Left ventricle myocardium inferior (tissue), 1 donor: ENCODE results near the gene CCDC8. TPM values are rescaled to one million over a fixed set of nuclear protein-coding genes. Genes with fewer than 3 reads are reported as not detected.

Source experiments
- DNase-seq: peaks from one replicate; pipeline ENCODE4 v3.0.0-alpha.2; 2020
- H3K27ac ChIP-seq: fragments of 200-600 bp; replicated peaks from 2 replicates; pipeline ENCODE4 v1.8.0; 2021
- H3K27me3 ChIP-seq: fragments of 200-600 bp; 2 replicates; pipeline ENCODE4 v1.8.0; 2021; ENCODE audit warnings: low read depth
- H3K36me3 ChIP-seq: fragments of 200-600 bp; 2 replicates; pipeline ENCODE4 v1.8.0; 2021
- H3K4me1 ChIP-seq: fragments of 200-600 bp; 2 replicates; pipeline ENCODE4 v1.8.0; 2021
- H3K4me3 ChIP-seq: fragments of 200-600 bp; 2 replicates; pipeline ENCODE4 v1.8.0; 2021; ENCODE audit warnings: mild to moderate bottlenecking, moderate library complexity
- H3K9me3 ChIP-seq: fragments of 200-600 bp; replicated peaks from 2 replicates; pipeline ENCODE4 v1.8.0; 2021
- intact Hi-C: fragments of 100-400 bp; cut with micrococcal nuclease; formaldehyde crosslinking; loops from one replicate; pipeline ENCODE4 v1.11.0; 2022
- total RNA-seq: library from RNA; stranded (reverse); fragmentation: NEBNext Ultra II Directional; extraction: Animal tissue kit (Norgen Biotek cat#: 25700); gene quantifications from one replicate; pipeline ENCODE4 v1.2.1, GENCODE V29; 2021
- TF ChIP-seq, protein P1 (sequence below): fragments of 200-600 bp; IDR thresholded peaks from 2 replicates; pipeline ENCODE4 v1.8.0; 2021; ENCODE audit warnings: antibody characterized with exemption, mild to moderate bottlenecking, borderline replicate concordance
- donor health status: DM: no; HTN: yes; CAD: no; lungs with severe emphysema.

CCDC8 gene
- total RNA-seq, 1 donor from 2014 or later: 30.8 TPM

DNA sequence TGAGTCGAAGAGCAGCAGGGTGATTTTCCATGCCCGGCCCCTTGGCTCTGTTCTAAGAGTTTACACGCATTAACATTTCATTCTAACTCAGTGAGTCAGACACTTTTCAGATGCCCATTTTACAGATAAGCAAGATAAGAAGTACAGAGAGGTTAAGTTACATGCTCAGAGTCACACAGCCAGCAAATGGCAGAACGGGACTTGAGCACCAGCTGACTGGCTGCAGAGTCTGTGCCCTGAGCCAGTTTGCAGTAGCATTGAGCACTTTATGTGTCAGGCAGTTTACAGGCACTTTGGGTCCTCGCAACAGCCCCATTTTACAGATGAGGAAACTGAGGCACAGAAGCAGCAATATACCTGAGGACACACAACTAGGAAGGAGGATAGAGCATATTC is 19.0 kb downstream of the CCDC8 start:
- TF ChIP-seq, protein P1, sequence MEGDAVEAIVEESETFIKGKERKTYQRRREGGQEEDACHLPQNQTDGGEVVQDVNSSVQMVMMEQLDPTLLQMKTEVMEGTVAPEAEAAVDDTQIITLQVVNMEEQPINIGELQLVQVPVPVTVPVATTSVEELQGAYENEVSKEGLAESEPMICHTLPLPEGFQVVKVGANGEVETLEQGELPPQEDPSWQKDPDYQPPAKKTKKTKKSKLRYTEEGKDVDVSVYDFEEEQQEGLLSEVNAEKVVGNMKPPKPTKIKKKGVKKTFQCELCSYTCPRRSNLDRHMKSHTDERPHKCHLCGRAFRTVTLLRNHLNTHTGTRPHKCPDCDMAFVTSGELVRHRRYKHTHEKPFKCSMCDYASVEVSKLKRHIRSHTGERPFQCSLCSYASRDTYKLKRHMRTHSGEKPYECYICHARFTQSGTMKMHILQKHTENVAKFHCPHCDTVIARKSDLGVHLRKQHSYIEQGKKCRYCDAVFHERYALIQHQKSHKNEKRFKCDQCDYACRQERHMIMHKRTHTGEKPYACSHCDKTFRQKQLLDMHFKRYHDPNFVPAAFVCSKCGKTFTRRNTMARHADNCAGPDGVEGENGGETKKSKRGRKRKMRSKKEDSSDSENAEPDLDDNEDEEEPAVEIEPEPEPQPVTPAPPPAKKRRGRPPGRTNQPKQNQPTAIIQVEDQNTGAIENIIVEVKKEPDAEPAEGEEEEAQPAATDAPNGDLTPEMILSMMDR: no peak
- Histone ChIP-seq H3K27ac (no peak overlapping the region), H3K27me3 (no peaks in the 10 kb centered on the region), H3K4me1 (no peaks in the 10 kb centered on the region), H3K4me3 (no peak overlapping the region), H3K36me3 (peaks cover 28% of the 10 kb centered on the region), H3K9me3 (no peaks in the 10 kb centered on the region)
- intact Hi-C loops: loop anchor here (10.0 kb wide), 1 partner anchor 120 kb away; no protein-coding TSS in a partner anchor
- DNase-seq: no peak

DNA sequence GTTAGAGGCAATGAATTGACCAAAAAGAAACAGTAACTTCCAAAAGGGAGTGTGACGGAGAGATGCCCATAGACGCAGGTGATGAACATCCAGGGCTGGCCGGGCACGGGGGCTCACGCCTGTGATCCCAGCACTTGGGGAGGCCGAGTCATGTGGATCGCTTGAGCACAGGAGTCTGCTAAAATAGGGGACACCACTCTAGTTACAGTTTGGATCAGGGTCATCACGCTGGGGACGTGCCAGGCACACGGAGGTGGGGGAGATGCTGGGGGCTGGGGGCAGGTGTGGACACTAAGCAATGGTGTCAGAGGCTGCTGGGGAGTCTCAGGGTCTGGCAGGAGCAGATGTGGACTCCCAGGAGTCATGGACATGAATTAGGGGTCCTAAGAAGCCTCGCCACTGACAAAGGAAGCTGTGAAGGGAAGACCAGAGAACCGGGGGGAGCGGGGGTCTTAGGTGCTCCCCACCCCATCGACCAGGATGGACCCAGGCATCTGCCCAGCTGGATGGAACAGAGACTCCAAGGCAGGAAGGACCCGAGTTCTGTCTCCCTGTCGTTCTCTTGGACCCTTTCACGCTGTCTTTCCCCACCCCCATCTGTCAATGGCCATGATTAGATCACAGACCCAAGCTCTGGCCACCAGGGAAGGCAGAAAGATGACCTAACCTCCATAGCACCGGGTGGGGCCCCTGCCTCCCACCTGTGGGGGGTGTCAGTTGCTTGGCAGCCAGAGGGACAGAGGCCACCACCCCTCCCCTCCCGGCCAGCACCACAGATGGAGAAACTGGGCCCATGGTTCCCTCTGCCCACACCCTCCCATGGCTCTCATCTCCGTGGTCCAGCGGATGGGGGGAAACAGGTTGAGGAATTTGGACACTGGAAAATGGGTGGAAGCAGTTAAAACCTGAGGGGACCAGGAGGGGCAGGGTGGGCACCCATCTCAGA is 19.6 kb downstream of the CCDC8 start:
- Histone ChIP-seq H3K36me3 (peaks cover 32% of the 10 kb centered on the region), H3K9me3 (no peaks in the 10 kb centered on the region), H3K27me3 (no peaks in the 10 kb centered on the region), H3K4me3 (no peak overlapping the region), H3K27ac (no peak overlapping the region), H3K4me1 (no peaks in the 10 kb centered on the region)
- no peak for DNase-seq
- TF ChIP-seq, protein P1: no peak
- intact Hi-C loops: loop anchor here (10.0 kb wide), 1 partner anchor 121 kb away; no protein-coding TSS in a partner anchor

DNA sequence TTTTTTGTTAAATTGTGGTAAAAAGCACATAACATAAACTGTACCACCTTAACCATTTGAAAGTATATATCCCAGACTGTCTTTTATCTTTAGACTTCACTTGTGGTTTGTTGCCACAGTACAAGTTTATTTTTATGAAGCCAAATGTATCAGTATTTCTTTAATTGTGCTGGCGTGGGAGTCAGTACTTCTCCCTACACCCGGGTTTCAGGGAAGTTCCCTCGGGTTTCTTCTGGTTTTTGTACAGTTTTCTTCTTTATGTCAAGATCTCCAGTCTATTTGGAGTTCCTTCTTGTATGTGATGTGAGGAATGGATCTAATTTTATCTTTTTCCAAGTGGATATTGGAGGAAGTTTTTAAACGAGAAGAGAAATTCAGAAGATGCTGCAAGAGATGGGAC is 20.5 kb downstream of the CCDC8 start:
- Histone ChIP-seq H3K36me3 (peaks cover 41% of the 10 kb centered on the region), H3K9me3 (no peaks in the 10 kb centered on the region), H3K27ac (no peak overlapping the region), H3K4me1 (no peaks in the 10 kb centered on the region), H3K4me3 (no peak overlapping the region), H3K27me3 (no peaks in the 10 kb centered on the region)
- no peak for DNase-seq
- TF ChIP-seq, protein P1: no peak
- intact Hi-C loops: loop anchor here (10.0 kb wide), 1 partner anchor 122 kb away; no protein-coding TSS in a partner anchor

DNA sequence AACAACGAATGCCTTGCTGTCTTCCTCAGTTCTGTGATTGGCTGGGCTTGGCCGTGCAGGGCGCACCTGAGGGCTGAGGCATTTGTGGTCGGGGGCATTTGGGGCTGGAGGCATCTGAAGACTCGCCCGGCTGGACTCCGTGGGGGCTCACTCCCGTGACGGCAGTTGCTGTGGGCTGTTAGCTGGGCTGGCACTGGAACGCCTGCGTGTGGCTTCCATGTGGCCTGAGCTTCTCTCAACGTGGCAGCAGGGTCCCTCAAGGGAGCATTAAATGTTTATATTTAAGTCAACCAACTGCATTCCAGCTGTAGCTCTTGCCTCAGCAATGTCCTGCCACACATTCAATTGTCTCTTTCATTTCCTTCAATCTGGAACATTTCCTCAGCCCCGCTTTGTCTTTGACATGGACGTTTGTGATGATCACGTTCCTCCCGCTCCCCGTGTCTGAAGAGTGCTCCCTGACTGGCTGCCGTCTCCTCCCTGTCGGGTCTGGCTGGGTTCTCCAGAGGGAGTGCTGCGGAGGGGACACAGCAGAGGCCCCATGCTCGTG is 21.0 kb downstream of the CCDC8 start:
- Histone ChIP-seq H3K27ac (no peak overlapping the region), H3K4me1 (no peaks in the 10 kb centered on the region), H3K36me3 (peaks cover 46% of the 10 kb centered on the region), H3K27me3 (no peaks in the 10 kb centered on the region), H3K4me3 (no peak overlapping the region), H3K9me3 (no peaks in the 10 kb centered on the region)
- intact Hi-C loops: loop anchor here (10.0 kb wide), 1 partner anchor 122 kb away; no protein-coding TSS in a partner anchor
- TF ChIP-seq, protein P1: no peak
- DNase-seq: no peak

DNA sequence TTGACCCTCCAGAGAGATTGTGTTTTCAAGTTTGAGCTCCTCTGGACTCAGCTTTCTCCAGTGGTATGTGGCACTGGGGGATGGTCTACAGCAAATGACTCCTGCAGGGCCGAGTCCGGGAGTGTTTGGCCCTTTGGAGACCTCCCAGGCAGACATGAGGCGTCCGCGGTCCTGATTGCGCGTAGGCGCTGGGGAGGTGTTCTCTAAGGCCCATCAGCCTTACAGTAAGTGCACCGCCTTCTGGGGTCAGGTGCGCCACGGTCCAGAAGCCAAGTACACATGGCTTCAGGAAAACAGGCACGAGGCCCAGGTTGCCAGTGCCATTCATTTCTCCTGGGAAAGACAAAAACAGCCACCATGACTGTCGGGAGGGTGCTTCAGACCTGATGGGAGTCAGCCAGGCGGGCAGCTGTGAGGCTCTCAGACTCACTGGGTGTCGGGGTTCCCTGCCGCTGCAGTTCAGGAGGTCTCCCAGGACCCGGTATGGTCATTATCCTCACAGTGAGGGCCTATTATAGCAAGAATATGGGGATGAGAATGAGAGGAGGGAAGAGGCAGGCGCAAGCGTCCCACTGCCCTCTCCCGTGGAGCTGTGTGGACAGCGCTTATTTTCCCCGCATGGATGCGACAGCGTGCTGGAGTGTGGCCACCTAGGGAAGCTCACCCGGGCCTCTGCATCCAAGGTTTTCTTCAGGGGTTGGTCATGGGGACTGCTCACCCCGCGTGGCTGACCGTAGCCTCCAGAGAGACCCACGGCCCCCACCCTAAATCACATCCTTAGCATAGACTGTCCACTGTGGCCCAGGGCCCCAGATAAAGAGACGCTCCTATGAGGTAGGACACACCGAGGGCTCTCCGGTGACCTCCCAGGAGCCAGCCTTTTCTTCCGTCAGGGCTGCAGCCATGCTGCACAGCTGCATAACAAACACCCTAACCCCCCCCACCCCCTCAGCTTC is 21.8 kb downstream of the CCDC8 start:
- no peaks in the 10 kb centered on the region for H3K27me3 ChIP-seq
- no peaks in the 10 kb centered on the region for H3K9me3 ChIP-seq
- intact Hi-C loops: loop anchor here (10.0 kb wide), 1 partner anchor 123 kb away; no protein-coding TSS in a partner anchor
- TF ChIP-seq, protein P1: no peak
- H3K4me1 ChIP-seq: no peaks in the 10 kb centered on the region
- H3K4me3 ChIP-seq: no peak overlapping the region
- no peak for DNase-seq
- H3K36me3 ChIP-seq: peaks cover 53% of the 10 kb centered on the region
- H3K27ac ChIP-seq: no peak overlapping the region
